A673 (cell line): ENCODE results near the gene ADGRA1.

ENCODE experiments used
- EZH2 ChIP-seq: fragments of 200-600 bp; sonication (generic); IDR thresholded peaks from 2 replicates; pipeline ENCODE4 v1.6.1; 2017; ENCODE audit warnings: borderline replicate concordance, low read depth, mild to moderate bottlenecking, mixed read lengths, antibody characterized with exemption, low read length; ENCODE audit not compliant: poor library complexity, severe bottlenecking
- TF ChIP-seq, protein P1 (sequence below): fragments of 300-800, 200-600 bp; sonication (generic); conservative IDR thresholded peaks from 2 replicates; pipeline ENCODE4 v1.5.1; 2017; ENCODE audit warnings: low read depth, mild to moderate bottlenecking, antibody characterized with exemption, low read length, moderate library complexity, mixed read lengths

DNA sequence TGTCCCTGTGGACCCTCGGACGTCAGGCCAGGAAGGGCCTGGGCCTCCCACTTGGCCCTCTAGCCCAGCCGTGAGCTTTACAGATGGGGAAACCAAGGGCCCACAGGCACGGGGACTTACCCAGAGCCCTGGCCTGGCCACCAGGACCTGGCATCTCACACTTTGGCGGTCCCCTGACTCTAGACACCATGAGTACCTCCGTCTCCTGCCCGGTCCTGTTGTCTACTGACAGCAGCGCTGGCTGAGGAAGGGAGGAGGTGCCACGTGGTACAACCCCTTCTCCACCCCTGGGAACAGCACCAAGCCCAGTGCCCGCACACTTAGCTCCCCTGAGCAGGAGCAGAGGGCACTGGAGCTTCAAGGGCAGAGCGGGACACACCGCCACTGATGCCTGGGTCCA, 26.1 kb downstream of the ADGRA1 start:
- TF ChIP-seq EZH2 = no peak
- TF ChIP-seq, protein P1, sequence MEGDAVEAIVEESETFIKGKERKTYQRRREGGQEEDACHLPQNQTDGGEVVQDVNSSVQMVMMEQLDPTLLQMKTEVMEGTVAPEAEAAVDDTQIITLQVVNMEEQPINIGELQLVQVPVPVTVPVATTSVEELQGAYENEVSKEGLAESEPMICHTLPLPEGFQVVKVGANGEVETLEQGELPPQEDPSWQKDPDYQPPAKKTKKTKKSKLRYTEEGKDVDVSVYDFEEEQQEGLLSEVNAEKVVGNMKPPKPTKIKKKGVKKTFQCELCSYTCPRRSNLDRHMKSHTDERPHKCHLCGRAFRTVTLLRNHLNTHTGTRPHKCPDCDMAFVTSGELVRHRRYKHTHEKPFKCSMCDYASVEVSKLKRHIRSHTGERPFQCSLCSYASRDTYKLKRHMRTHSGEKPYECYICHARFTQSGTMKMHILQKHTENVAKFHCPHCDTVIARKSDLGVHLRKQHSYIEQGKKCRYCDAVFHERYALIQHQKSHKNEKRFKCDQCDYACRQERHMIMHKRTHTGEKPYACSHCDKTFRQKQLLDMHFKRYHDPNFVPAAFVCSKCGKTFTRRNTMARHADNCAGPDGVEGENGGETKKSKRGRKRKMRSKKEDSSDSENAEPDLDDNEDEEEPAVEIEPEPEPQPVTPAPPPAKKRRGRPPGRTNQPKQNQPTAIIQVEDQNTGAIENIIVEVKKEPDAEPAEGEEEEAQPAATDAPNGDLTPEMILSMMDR = no peak
